Body of pancreas (tissue), 4 donors: ENCODE results near the gene ENTPD1. TPM values are rescaled to one million over a fixed set of nuclear protein-coding genes. Genes with fewer than 3 reads are reported as not detected.
A peak's percentile ranks its signal among the peaks of the same experiment; 100 is the strongest.

Experiments used
- ATAC-seq: fragments of 150-250 bp; one replicate; pipeline ENCODE4 v1.9.1; 2016
- DNase-seq, 4 donors: peaks; one replicate each; pipeline ENCODE4 v3.0.0-alpha.2; 2019
- H3K27ac ChIP-seq, 4 donors: fragments of 200-600 bp; sonication (generic); 1 replicate in 3 of 4; 2 replicates in 1 of 4; pipeline versions ENCODE4 v1.5.1 to v1.6.1; 2016 to 2019; ENCODE audit warnings: mild to moderate bottlenecking in 1 of 4, mixed read lengths in 1 of 4, moderate library complexity in 1 of 4
- H3K27me3 ChIP-seq, 2 donors: fragments of 200-600 bp; sonication (generic); one replicate each; pipeline ENCODE4 v1.6.0; 2016; ENCODE audit warnings: mild to moderate bottlenecking in 1 of 2
- H3K36me3 ChIP-seq, 2 donors: fragments of 200-600 bp; sonication (generic); replicated peaks in 1 of 2; 2 replicates each; pipeline ENCODE4 v1.5.1; 2016; ENCODE audit warnings: low read depth in 2 of 2; ENCODE audit not compliant: insufficient read depth in 1 of 2
- H3K4me1 ChIP-seq: fragments of 200-600 bp; sonication (generic); one replicate; pipeline ENCODE4 v1.6.0; 2016
- H3K4me3 ChIP-seq, 2 donors: fragments of 200-600 bp; sonication (generic); 1 replicate in 1 of 2; 2 replicates in 1 of 2; pipeline ENCODE4 v1.5.1; 2016 to 2019
- H3K9me3 ChIP-seq, 3 donors: fragments of 200-600 bp; sonication (generic); 1 replicate in 2 of 3; 2 replicates in 1 of 3; pipeline ENCODE4 v1.5.1; 2016
- POLR2A ChIP-seq, 3 donors: fragments of 450-650 bp; IDR thresholded peaks; one replicate each; pipeline ENCODE4 v1.6.1; 2016; ENCODE audit warnings: antibody characterized with exemption in 3 of 3, mild to moderate bottlenecking in 2 of 3
- WGBS, 2 donors: methylation state at CpG; one replicate each; pipeline ENCODE4 v1.1.5; 2017; 5-methylcytosine and 5-hydroxymethylcytosine counted together
- intact Hi-C: fragments of 100-400 bp; cut with DNase I; formaldehyde crosslinking; loops from one replicate; pipeline ENCODE4 v1.15.1; 2023
- total RNA-seq, 2 donors: library from RNA; depleted of rRNA; stranded (reverse); fragments of >200 nt; gene quantifications; one replicate each; pipeline ENCODE4 v1.1.0, GENCODE V29; 2016
- TF ChIP-seq, protein P1 (sequence below), 7 experiments: fragments of 450-650 bp in 4 of 7; fragments of 200-600 bp in 3 of 7; sonication (generic) in 3 of 7; IDR thresholded peaks; one replicate each; pipeline ENCODE4 v1.5.1; 2016 to 2019; ENCODE audit warnings: antibody characterized with exemption in 7 of 7

The ENTPD1 gene
- total RNA-seq, 2 donors from 2014 or later, result 2.1 to 3.0 TPM

DNA sequence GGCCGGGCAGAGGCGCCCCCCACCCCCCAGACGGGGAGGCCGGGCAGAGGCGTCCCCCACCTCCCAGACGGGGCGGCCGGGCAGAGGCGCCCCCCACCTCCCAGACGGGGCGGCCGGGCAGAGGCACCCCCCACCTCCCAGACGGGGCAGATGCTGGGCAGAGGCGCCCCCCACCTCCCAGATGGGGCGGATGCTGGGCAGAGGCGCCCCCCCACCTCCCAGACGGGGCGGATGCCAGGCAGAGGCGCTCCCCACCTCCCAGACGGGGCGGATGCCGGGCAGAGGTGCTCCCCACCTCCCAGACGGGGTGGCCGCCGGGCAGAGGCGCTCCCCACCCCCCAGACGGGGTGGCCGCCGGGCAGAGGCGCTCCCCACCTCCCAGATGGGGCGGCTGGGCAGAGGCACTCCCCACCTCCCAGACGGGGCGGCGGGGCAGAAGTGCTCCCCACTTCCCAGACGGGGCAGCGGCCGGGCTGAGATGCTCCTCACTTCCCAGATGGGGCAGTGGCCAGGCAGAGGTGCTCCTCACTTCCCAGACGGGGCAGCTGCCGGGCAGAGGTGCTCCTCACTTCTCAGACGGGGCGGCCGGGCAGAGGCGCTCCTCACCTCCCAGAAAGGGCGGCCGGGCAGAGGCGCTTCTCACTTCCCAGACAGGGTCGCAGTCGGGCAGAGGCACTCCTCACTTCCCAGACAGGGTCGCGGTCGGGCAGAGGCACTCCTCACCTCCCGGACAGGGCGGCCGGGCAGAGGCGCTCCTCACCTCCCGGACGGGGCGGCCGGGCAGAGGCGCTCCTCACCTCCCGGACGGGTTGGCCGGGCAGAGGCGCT lies 53.6 kb downstream of the ENTPD1 start:
- intact Hi-C loops, result no loop called here
- no peak for ATAC-seq
- peaks cover 0 to 11% (median 0%) of the 10 kb centered on the region in 3 donors for H3K9me3 ChIP-seq
- H3K4me1 ChIP-seq, result no peaks in the 10 kb centered on the region
- H3K36me3 ChIP-seq, result no peaks in the 10 kb centered on the region
- no peak overlapping the region for H3K27ac ChIP-seq
- no peak for DNase-seq
- H3K27me3 ChIP-seq, result no peaks in the 10 kb centered on the region
- H3K4me3 ChIP-seq, result no peak overlapping the region
- whole genome bisulfite sequencing, 2 donors, result 85% methylated on average over 39 of the region's 64 CpGs; no CpG with 5 or more reads in 1 of the 2 donors
- TF ChIP-seq POLR2A (IDR thresholded peaks at IDR 0.05), result no peak
- TF ChIP-seq, protein P1, sequence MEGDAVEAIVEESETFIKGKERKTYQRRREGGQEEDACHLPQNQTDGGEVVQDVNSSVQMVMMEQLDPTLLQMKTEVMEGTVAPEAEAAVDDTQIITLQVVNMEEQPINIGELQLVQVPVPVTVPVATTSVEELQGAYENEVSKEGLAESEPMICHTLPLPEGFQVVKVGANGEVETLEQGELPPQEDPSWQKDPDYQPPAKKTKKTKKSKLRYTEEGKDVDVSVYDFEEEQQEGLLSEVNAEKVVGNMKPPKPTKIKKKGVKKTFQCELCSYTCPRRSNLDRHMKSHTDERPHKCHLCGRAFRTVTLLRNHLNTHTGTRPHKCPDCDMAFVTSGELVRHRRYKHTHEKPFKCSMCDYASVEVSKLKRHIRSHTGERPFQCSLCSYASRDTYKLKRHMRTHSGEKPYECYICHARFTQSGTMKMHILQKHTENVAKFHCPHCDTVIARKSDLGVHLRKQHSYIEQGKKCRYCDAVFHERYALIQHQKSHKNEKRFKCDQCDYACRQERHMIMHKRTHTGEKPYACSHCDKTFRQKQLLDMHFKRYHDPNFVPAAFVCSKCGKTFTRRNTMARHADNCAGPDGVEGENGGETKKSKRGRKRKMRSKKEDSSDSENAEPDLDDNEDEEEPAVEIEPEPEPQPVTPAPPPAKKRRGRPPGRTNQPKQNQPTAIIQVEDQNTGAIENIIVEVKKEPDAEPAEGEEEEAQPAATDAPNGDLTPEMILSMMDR (IDR thresholded peaks at IDR 0.05), result no peak

DNA sequence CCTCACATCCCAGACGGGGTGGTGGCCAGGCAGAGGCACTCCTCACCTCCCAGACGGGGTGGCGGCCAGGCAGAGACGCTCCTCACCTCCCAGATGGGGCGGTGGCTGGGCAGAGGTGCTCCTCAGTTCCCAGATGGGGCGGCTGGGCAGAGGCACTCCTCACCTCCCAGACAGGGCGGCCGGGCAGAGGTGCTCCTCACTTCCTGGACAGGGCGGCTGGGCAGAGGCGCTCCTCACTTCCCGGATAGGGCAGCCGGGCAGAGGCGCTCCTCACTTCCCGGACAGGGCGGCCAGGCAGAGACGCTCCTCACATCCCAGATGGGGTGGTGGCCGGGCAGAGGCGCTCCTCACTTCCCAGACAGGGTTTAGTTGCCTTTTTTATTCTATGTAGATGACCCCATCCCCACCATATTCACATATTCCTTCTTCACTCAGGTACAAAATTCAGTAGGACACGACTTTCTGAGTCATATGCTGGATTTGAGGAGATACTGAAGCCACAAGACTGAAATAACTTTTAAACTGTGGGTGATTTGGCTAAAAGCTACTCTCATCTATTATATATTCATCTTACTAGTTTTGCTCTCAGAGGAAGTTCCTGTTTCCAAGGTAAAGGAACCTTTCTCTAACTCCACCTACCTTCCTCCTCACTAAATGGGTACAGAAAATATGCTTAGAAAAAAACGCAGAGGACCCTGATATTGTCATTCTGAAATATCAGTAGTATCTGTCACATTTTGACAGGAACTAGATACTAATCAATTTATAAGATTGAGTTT lies 54.4 kb downstream of the ENTPD1 start:
- intact Hi-C loops, result no loop called here
- Histone ChIP-seq H3K27me3 (no peaks in the 10 kb centered on the region), H3K36me3 (no peaks in the 10 kb centered on the region), H3K9me3 (peaks cover 0 to 11% (median 0%) of the 10 kb centered on the region in 3 donors), H3K4me1 (no peaks in the 10 kb centered on the region), H3K4me3 (no peak overlapping the region), H3K27ac (no peak overlapping the region)
- 83 to 91% methylated on average over 10 to 20 of the region's 20 CpGs for WGBS, 2 donors
- no peak for DNase-seq
- ATAC-seq, result no peak
- TF ChIP-seq, protein P1 (IDR thresholded peaks at IDR 0.05), result no peak
- TF ChIP-seq POLR2A (IDR thresholded peaks at IDR 0.05), result no peak

GRCh38 chr10:95813054-95813685 lies 57.2 kb downstream of the ENTPD1 start:
- no peak for DNase-seq
- peaks cover 0 to 11% (median 0%) of the 10 kb centered on the region in 3 donors for H3K9me3 ChIP-seq
- intact Hi-C loops, result no loop called here
- ATAC-seq, result no peak
- no peak overlapping the region for H3K27ac ChIP-seq
- no peak overlapping the region for H3K4me3 ChIP-seq
- no peaks in the 10 kb centered on the region for H3K36me3 ChIP-seq
- 75 to 80% methylated on average over 3 of the region's 3 CpGs for WGBS, 2 donors
- H3K4me1 ChIP-seq, result no peaks in the 10 kb centered on the region
- no peak for TF ChIP-seq POLR2A (IDR thresholded peaks at IDR 0.05)
- TF ChIP-seq, protein P1 (IDR thresholded peaks at IDR 0.05), result no peak
- no peaks in the 10 kb centered on the region for H3K27me3 ChIP-seq

GRCh38 chr10:95814011-95814727 lies 58.2 kb downstream of the ENTPD1 start:
- intact Hi-C loops, result no loop called here
- no peak for TF ChIP-seq POLR2A (IDR thresholded peaks at IDR 0.05)
- TF ChIP-seq, protein P1 (IDR thresholded peaks at IDR 0.05), result no peak
- H3K27me3 ChIP-seq, result no peaks in the 10 kb centered on the region
- H3K27ac ChIP-seq, result peak overlapping the region in 1 of 4 donors; percentile 53
- peak in 1 of 4 donors; percentile 54 for DNase-seq
- H3K36me3 ChIP-seq, result no peaks in the 10 kb centered on the region
- peak; percentile 53 for ATAC-seq
- peaks cover 0 to 11% (median 0%) of the 10 kb centered on the region in 3 donors for H3K9me3 ChIP-seq
- no peaks in the 10 kb centered on the region for H3K4me1 ChIP-seq
- no peak overlapping the region for H3K4me3 ChIP-seq
- 35 to 51% methylated on average over 7 of the region's 7 CpGs for WGBS, 2 donors
